Esophagus muscularis mucosa (tissue), 3 donors: Measurements from ENCODE around the gene VCPKMT.

Experiments used
- CTCF ChIP-seq, 3 experiments: fragments of 200-600 bp in 2 of 3; fragments of 450-650 bp in 1 of 3; sonication (generic) in 2 of 3; IDR thresholded peaks; one replicate each; pipeline ENCODE4 v1.5.1; 2017 to 2019; ENCODE audit warnings: antibody characterized with exemption in 3 of 3, mild to moderate bottlenecking in 2 of 3, moderate library complexity in 1 of 3
- POLR2AphosphoS5 ChIP-seq, 2 donors: sonication (generic); formaldehyde crosslinking; IDR thresholded peaks; one replicate each; pipeline ENCODE4 v1.6.1; 2017; ENCODE audit warnings: antibody characterized with exemption in 2 of 2

GRCh38 chr14:50107850-50108249 lies 8.5 kb downstream of the VCPKMT start:
- TF ChIP-seq CTCF (IDR thresholded peaks at IDR 0.05) (no peak), POLR2AphosphoS5 (IDR thresholded peaks at IDR 0.05) (no peak)
